Gastrocnemius medialis (tissue), 4 donors: ENCODE data around the gene PSMG4. TPM values are rescaled to one million over a fixed set of nuclear protein-coding genes. Genes with fewer than 3 reads are reported as not detected.

Experiments used
- ATAC-seq, 2 donors: fragments of 150-250 bp; one replicate each; pipeline ENCODE4 v1.9.1; 2016
- DNase-seq, 2 donors: peaks; one replicate each; pipeline ENCODE4 v3.0.0-alpha.2; 2019
- H3K27ac ChIP-seq, 4 donors: fragments of 200-600 bp; sonication (generic); 1 replicate in 1 of 4; 2 replicates in 3 of 4; pipeline ENCODE4 v1.5.1; 2016 to 2018; ENCODE audit warnings: mild to moderate bottlenecking in 2 of 4, moderate library complexity in 1 of 4
- H3K27me3 ChIP-seq, 3 donors: fragments of 200-600 bp; sonication (generic) in 2 of 3; 1 replicate in 1 of 3; 2 replicates in 2 of 3; pipeline versions ENCODE4 v1.5.1 to v1.6.0; 2016 to 2019; ENCODE audit warnings: mild to moderate bottlenecking in 1 of 3, moderate library complexity in 1 of 3
- H3K36me3 ChIP-seq, 2 donors: fragments of 200-600 bp; sonication (generic) in 1 of 2; one replicate each; pipeline ENCODE4 v1.5.1; 2017 to 2018
- H3K4me1 ChIP-seq, 2 donors: fragments of 200-600 bp; sonication (generic) in 1 of 2; one replicate each; pipeline ENCODE4 v1.5.1; 2016 to 2017; ENCODE audit warnings: mild to moderate bottlenecking in 2 of 2
- H3K4me3 ChIP-seq, 4 donors: fragments of 200-600 bp; sonication (generic) in 3 of 4; 1 replicate in 1 of 4; 2 replicates in 3 of 4; pipeline ENCODE4 v1.5.1; 2016 to 2019; ENCODE audit warnings: mild to moderate bottlenecking in 2 of 4
- H3K9me3 ChIP-seq, 3 donors: fragments of 200-600 bp; sonication (generic) in 2 of 3; 1 replicate in 1 of 3; 2 replicates in 2 of 3; pipeline ENCODE4 v1.5.1; 2016 to 2019
- POLR2A ChIP-seq, 2 donors: fragments of 450-650 bp; IDR thresholded peaks; one replicate each; pipeline ENCODE4 v1.6.1; 2017; ENCODE audit warnings: antibody characterized with exemption in 2 of 2, mild to moderate bottlenecking in 2 of 2, moderate library complexity in 2 of 2
- in situ Hi-C, 4 donors: fragments of 200-750 bp; cut with MboI; loops; one replicate each; pipeline versions ENCODE4 v1.15.0 to v1.8.0; 2017; ENCODE audit warnings: low sequenced_read_pairs in 4 of 4
- intact Hi-C: fragments of 100-400 bp; cut with DNase I; formaldehyde crosslinking; loops from one replicate; pipeline ENCODE4 v1.15.1; 2023; ENCODE audit warnings: low total_unique reads
- total RNA-seq, 4 donors: library from RNA; depleted of rRNA; stranded (reverse); fragments of >200 nt; gene quantifications; one replicate each; pipeline versions ENCODE4 v1.1.0 to v1.2.3, GENCODE V29; 2016
- TF ChIP-seq, protein P1 (sequence below), 5 experiments: fragments of 450-650 bp in 3 of 5; fragments of 200-600 bp in 2 of 5; sonication (generic) in 2 of 5; IDR thresholded peaks in 4 of 5; conservative IDR thresholded peaks in 1 of 5; 1 replicate in 4 of 5; 2 replicates in 1 of 5; pipeline ENCODE4 v1.5.1; 2016 to 2019; ENCODE audit warnings: antibody characterized with exemption in 5 of 5, mild to moderate bottlenecking in 3 of 5, moderate library complexity in 3 of 5

The PSMG4 gene
- total RNA-seq, 4 donors from 2014 or later = 16.4 to 27.6 (median 22.0) TPM

DNA sequence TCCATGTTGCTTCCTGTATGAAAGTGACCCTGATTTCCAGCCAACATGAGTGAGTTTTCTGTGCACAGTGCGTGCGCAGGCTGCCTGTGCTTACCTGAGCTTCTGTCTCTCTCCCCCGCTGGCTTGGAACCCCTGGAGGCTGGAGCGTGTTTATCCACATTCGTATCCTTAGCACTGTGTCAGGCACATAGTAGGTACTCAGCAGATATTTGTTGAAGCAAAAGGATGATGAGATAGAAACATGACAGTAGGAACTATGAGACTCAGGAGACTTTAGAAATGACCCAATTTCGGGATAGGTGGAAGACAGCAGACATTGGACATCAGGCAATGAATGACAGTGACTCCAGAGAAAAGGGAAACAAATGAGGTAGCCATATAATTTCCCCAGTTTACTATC lies 46.5 kb upstream of the PSMG4 start:
- intact Hi-C loops = no loop called here
- Histone ChIP-seq H3K27me3 (peaks cover 0 to 21% (median 4%) of the 10 kb centered on the region in 3 donors), H3K4me1 (no peaks in the 10 kb centered on the region), H3K36me3 (no peaks in the 10 kb centered on the region), H3K9me3 (no peaks in the 10 kb centered on the region), H3K4me3 (no peak overlapping the region), H3K27ac (no peak overlapping the region)
- TF ChIP-seq, protein P1, sequence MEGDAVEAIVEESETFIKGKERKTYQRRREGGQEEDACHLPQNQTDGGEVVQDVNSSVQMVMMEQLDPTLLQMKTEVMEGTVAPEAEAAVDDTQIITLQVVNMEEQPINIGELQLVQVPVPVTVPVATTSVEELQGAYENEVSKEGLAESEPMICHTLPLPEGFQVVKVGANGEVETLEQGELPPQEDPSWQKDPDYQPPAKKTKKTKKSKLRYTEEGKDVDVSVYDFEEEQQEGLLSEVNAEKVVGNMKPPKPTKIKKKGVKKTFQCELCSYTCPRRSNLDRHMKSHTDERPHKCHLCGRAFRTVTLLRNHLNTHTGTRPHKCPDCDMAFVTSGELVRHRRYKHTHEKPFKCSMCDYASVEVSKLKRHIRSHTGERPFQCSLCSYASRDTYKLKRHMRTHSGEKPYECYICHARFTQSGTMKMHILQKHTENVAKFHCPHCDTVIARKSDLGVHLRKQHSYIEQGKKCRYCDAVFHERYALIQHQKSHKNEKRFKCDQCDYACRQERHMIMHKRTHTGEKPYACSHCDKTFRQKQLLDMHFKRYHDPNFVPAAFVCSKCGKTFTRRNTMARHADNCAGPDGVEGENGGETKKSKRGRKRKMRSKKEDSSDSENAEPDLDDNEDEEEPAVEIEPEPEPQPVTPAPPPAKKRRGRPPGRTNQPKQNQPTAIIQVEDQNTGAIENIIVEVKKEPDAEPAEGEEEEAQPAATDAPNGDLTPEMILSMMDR (IDR thresholded peaks at IDR 0.05 in 4 of 5, conservative IDR thresholded peaks at IDR 0.05 in 1 of 5) = no peak
- TF ChIP-seq POLR2A (IDR thresholded peaks at IDR 0.05) = no peak
- ATAC-seq (no peak), DNase-seq (no peak)
- in situ Hi-C loops = no loop called here

- Histone ChIP-seq H3K27ac (no peak overlapping the region), H3K4me1 (no peaks in the 10 kb centered on the region), H3K9me3 (no peaks in the 10 kb centered on the region), H3K27me3 (peaks cover 0 to 12% (median 0%) of the 10 kb centered on the region in 3 donors), H3K4me3 (no peak overlapping the region), H3K36me3 (no peaks in the 10 kb centered on the region)
- ATAC-seq = no peak
- intact Hi-C loops (no loop called here), in situ Hi-C loops (no loop called here)
- no peak for TF ChIP-seq POLR2A (IDR thresholded peaks at IDR 0.05)
- TF ChIP-seq, protein P1 (IDR thresholded peaks at IDR 0.05 in 4 of 5, conservative IDR thresholded peaks at IDR 0.05 in 1 of 5) = no peak
- no peak for DNase-seq
Measured at GRCh38 chr6:3213334-3213695, 45.4 kb upstream of the PSMG4 start.

DNA sequence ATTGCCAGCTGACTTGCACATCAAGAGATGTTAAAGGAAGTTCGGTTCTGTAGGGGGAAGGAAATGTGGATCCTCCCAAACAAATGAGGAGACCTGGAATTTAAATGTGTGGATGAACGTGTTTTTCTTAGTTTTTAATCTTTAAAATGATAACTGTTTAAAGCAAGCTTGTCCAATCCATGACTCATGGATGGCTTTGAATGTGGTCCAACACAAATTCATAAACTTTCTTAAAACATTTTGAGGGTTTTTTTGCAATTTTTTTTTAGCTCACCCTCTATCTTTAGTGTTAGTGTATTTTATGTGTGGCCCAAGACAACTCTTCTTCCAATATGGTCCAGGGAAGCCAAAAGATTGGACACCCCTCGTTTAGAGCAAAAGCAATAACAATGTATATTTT lies 43.8 kb upstream of the PSMG4 start:
- no peak for DNase-seq
- no peak for TF ChIP-seq POLR2A (IDR thresholded peaks at IDR 0.05)
- TF ChIP-seq, protein P1 (IDR thresholded peaks at IDR 0.05 in 4 of 5, conservative IDR thresholded peaks at IDR 0.05 in 1 of 5) = no peak
- no peak overlapping the region for H3K4me3 ChIP-seq
- no peak for ATAC-seq
- no peaks in the 10 kb centered on the region for H3K9me3 ChIP-seq
- no peaks in the 10 kb centered on the region for H3K36me3 ChIP-seq
- peaks cover 0 to 7% (median 0%) of the 10 kb centered on the region in 3 donors for H3K27me3 ChIP-seq
- H3K4me1 ChIP-seq = no peaks in the 10 kb centered on the region
- no peak overlapping the region for H3K27ac ChIP-seq
- in situ Hi-C loops = no loop called here
- intact Hi-C loops = no loop called here

DNA sequence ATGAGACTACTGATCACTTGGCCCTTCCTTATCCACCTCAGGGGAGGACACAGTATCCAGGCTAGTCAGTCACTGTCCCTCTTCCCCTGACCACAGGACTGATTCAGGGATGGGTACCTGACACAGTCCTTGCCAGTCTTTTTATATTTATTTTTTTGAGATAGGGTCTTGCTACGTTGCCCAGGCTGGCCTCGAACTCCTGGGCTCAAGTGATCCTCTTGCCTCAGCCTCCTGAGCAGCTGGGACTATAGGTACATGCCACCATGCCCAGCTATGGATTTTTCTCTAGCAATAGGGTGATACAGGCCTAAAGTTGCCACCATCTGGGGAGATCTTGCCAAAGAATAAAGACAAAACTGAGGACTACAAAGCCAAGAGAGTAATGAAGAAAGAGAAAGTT lies 41.5 kb upstream of the PSMG4 start:
- Histone ChIP-seq H3K27me3 (no peaks in the 10 kb centered on the region), H3K4me3 (no peak overlapping the region), H3K27ac (no peak overlapping the region), H3K4me1 (no peaks in the 10 kb centered on the region), H3K9me3 (no peaks in the 10 kb centered on the region), H3K36me3 (no peaks in the 10 kb centered on the region)
- TF ChIP-seq, protein P1 (IDR thresholded peaks at IDR 0.05 in 4 of 5, conservative IDR thresholded peaks at IDR 0.05 in 1 of 5) = no peak
- no peak for TF ChIP-seq POLR2A (IDR thresholded peaks at IDR 0.05)
- DNase-seq = no peak
- no peak for ATAC-seq
- intact Hi-C loops (no loop called here), in situ Hi-C loops (no loop called here)

DNA sequence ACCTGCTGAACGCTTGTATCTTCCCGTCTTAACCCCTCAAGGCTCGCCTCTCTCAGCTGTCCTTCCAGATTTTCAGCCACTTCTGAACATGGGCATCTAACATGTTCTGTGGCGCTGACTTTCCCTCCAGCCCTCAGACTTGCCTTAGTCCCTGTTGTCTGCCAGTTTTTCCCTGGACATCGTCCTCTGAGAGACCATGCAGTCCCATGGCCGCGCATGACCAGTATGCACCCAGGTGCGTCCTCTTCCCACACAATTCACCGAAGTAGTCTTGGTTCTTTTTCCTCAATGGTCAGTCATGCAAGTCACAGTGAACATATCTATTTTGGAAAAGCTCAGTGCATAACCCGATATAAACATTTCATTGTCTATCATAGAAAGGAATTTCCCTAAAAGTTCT lies 40.5 kb upstream of the PSMG4 start:
- Histone ChIP-seq H3K9me3 (no peaks in the 10 kb centered on the region), H3K27me3 (no peaks in the 10 kb centered on the region), H3K4me3 (no peak overlapping the region), H3K4me1 (no peaks in the 10 kb centered on the region), H3K36me3 (no peaks in the 10 kb centered on the region), H3K27ac (no peak overlapping the region)
- ATAC-seq (no peak), DNase-seq (no peak)
- in situ Hi-C loops = no loop called here
- TF ChIP-seq POLR2A (IDR thresholded peaks at IDR 0.05) = no peak
- TF ChIP-seq, protein P1 (IDR thresholded peaks at IDR 0.05 in 4 of 5, conservative IDR thresholded peaks at IDR 0.05 in 1 of 5) = no peak
- intact Hi-C loops = no loop called here
